H1 (cell line): ENCODE measurements around the gene CHCHD6. TPM values are rescaled to one million over a fixed set of nuclear protein-coding genes. Genes with fewer than 3 reads are reported as not detected.

Experiments used
- CTCF ChIA-PET: fragments of 300-600 bp; sonication (Branson Sonifier 250); formaldehyde crosslinking; loops from one replicate; lab custom pipeline; 2021; ENCODE audit not compliant: partially characterized antibody; lab: Charles Lee
- POLR2A ChIA-PET: fragments of 300-600 bp; sonication (Branson Sonifier 250); formaldehyde crosslinking; loops from one replicate; lab custom pipeline; 2021; ENCODE audit warnings: inconsistent platforms; ENCODE audit not compliant: partially characterized antibody; lab: Charles Lee
- DNase-seq, 2 experiments: peaks; one replicate each; pipeline versions ENCODE4 v3.0.0 to v3.0.0-alpha.2; 2010 to 2022; ENCODE audit warnings: low spot score in 2 of 2, low read depth in 1 of 2, mixed read lengths in 1 of 2
- FAIRE-seq: peaks from 2 replicates; lab custom pipeline; 2011; peaks lifted over from hg19 to GRCh38; lab: Jason Lieb, UNC
- H2AFZ ChIP-seq: 2 replicates; pipeline ENCODE4 v1.8.1; 2012; ENCODE audit warnings: low read length, inconsistent platforms
- H2AK5ac ChIP-seq: 2 replicates; pipeline ENCODE4 v1.6.1; 2013; ENCODE audit warnings: low read depth, low read length
- H2BK120ac ChIP-seq: replicated peaks from 2 replicates; pipeline ENCODE3; 2013; ENCODE audit warnings: low read depth, low read length, inconsistent platforms
- H2BK12ac ChIP-seq: 2 replicates; pipeline ENCODE4 v1.6.1; 2013; ENCODE audit warnings: low read depth, low read length
- H2BK15ac ChIP-seq: 2 replicates; pipeline ENCODE4 v1.6.1; 2013; ENCODE audit warnings: low read length
- H2BK20ac ChIP-seq: 2 replicates; pipeline ENCODE4 v1.6.1; 2013; ENCODE audit warnings: low read length
- H2BK5ac ChIP-seq: 2 replicates; pipeline ENCODE4 v1.6.1; 2013; ENCODE audit warnings: low read depth, low read length
- H3K14ac ChIP-seq: 2 replicates; pipeline ENCODE4 v1.6.1; 2013; ENCODE audit warnings: inconsistent platforms; ENCODE audit not compliant: insufficient read length
- H3K18ac ChIP-seq: 2 replicates; pipeline ENCODE4 v1.6.1; 2013; ENCODE audit warnings: low read length; ENCODE audit errors: extremely low read depth
- H3K23ac ChIP-seq: 2 replicates; pipeline ENCODE4 v1.6.1; 2013; ENCODE audit warnings: inconsistent platforms; ENCODE audit not compliant: insufficient read length
- H3K23me2 ChIP-seq: 2 replicates; pipeline ENCODE4 v1.6.1; 2013; ENCODE audit warnings: low read depth, low read length
- H3K27ac ChIP-seq: 2 replicates; pipeline ENCODE4 v1.6.1; 2011; ENCODE audit warnings: low read depth, low read length, inconsistent platforms
- H3K27me3 ChIP-seq, 4 experiments: replicated peaks in 1 of 4; 1 replicate in 1 of 4; 2 replicates in 3 of 4; pipeline versions ENCODE4 v1.6.1 to v1.8.1; 2011 to 2013; ENCODE audit warnings: low read length in 3 of 4, mild to moderate bottlenecking in 3 of 4, inconsistent platforms in 2 of 4, mixed read lengths in 2 of 4, moderate library complexity in 1 of 4; ENCODE audit not compliant: control insufficient read depth in 3 of 4, insufficient read depth in 3 of 4; ENCODE audit errors: extremely low read depth in 1 of 4
- H3K36me3 ChIP-seq, 4 experiments: 2 replicates each; pipeline versions ENCODE4 v1.6.1 to v1.8.1; 2011 to 2013; ENCODE audit warnings: mild to moderate bottlenecking in 4 of 4, low read length in 3 of 4, moderate library complexity in 2 of 4, control low read depth in 1 of 4, inconsistent platforms in 1 of 4; ENCODE audit not compliant: insufficient read depth in 4 of 4, control insufficient read depth in 2 of 4
- H3K4ac ChIP-seq: replicated peaks from 2 replicates; pipeline ENCODE3; 2013; ENCODE audit warnings: low read length, low read depth, mixed read lengths, inconsistent platforms; ENCODE audit not compliant: insufficient read length
- H3K4me1 ChIP-seq, 4 experiments: replicated peaks in 1 of 4; 1 replicate in 1 of 4; 2 replicates in 3 of 4; pipeline versions ENCODE4 v1.6.1 to v1.8.1; 2011 to 2013; ENCODE audit warnings: low read length in 3 of 4, inconsistent platforms in 2 of 4, mixed read lengths in 1 of 4; ENCODE audit not compliant: insufficient read depth in 4 of 4, control insufficient read depth in 3 of 4
- H3K4me2 ChIP-seq, 2 experiments: 2 replicates each; pipeline versions ENCODE4 v1.6.1 to v1.8.1; 2011 to 2013; ENCODE audit warnings: low read depth in 2 of 2, low read length in 2 of 2, control low read depth in 1 of 2, inconsistent platforms in 1 of 2, mild to moderate bottlenecking in 1 of 2; ENCODE audit not compliant: insufficient read depth in 1 of 2
- H3K4me3 ChIP-seq, 4 experiments: fragments of 200-600, 300-600 bp in 1 of 4; sonication (generic), shearing (Covaris generic), sonication (Bioruptor Twin) in 1 of 4; 2 replicates each; pipeline versions ENCODE4 v1.5.1 to v1.8.1; 2011 to 2016; ENCODE audit warnings: low read length in 4 of 4, low read depth in 3 of 4, control low read depth in 2 of 4, inconsistent platforms in 2 of 4, mild to moderate bottlenecking in 2 of 4, mixed read lengths in 1 of 4, moderate library complexity in 1 of 4; ENCODE audit not compliant: insufficient read depth in 2 of 4; ENCODE audit errors: extremely low read depth in 1 of 4
- H3K56ac ChIP-seq: replicated peaks from 2 replicates; pipeline ENCODE3; 2013; ENCODE audit warnings: low read depth, mild to moderate bottlenecking, mixed read lengths, low read length, inconsistent platforms; ENCODE audit not compliant: insufficient read length
- H3K79me1 ChIP-seq: 2 replicates; pipeline ENCODE4 v1.6.1; 2013; ENCODE audit warnings: low read depth, low read length, control low read depth
- H3K79me2 ChIP-seq, 2 experiments: 2 replicates each; pipeline versions ENCODE4 v1.6.1 to v1.8.1; 2012 to 2013; ENCODE audit warnings: low read length in 2 of 2, mild to moderate bottlenecking in 2 of 2, inconsistent platforms in 1 of 2; ENCODE audit not compliant: insufficient read depth in 2 of 2, control insufficient read depth in 1 of 2
- H3K9ac ChIP-seq, 4 experiments: replicated peaks in 1 of 4; 1 replicate in 1 of 4; 2 replicates in 3 of 4; pipeline versions ENCODE4 v1.6.1 to v1.8.1; 2011 to 2013; ENCODE audit warnings: low read depth in 3 of 4, low read length in 3 of 4, control low read depth in 2 of 4, mild to moderate bottlenecking in 2 of 4, moderate library complexity in 2 of 4, inconsistent platforms in 1 of 4; ENCODE audit errors: extremely low read depth in 1 of 4
- H3K9me3 ChIP-seq, 2 experiments: 2 replicates each; pipeline versions ENCODE4 v1.6.1 to v1.8.1; 2012 to 2013; ENCODE audit warnings: mild to moderate bottlenecking in 2 of 2, moderate library complexity in 2 of 2, control low read depth in 1 of 2, inconsistent platforms in 1 of 2, low read depth in 1 of 2, low read length in 1 of 2, mixed read lengths in 1 of 2; ENCODE audit not compliant: insufficient read depth in 2 of 2
- H4K20me1 ChIP-seq, 2 experiments: replicated peaks in 1 of 2; 2 replicates each; pipeline versions ENCODE3 to v1.8.1; 2011 to 2013; ENCODE audit warnings: inconsistent platforms in 2 of 2, low read length in 2 of 2, mild to moderate bottlenecking in 1 of 2; ENCODE audit not compliant: insufficient read depth in 2 of 2, control insufficient read depth in 1 of 2
- H4K5ac ChIP-seq: 2 replicates; pipeline ENCODE4 v1.6.1; 2013; ENCODE audit warnings: low read length, low read depth, mixed read lengths, inconsistent platforms; ENCODE audit not compliant: insufficient read length
- H4K8ac ChIP-seq: 2 replicates; pipeline ENCODE4 v1.8.0; 2013; ENCODE audit warnings: mild to moderate bottlenecking, moderate library complexity, low read length, inconsistent platforms; ENCODE audit not compliant: insufficient read depth; ENCODE audit errors: extremely low read depth
- H4K91ac ChIP-seq: replicated peaks from 2 replicates; pipeline ENCODE3; 2013; ENCODE audit warnings: low read length, mixed read lengths, inconsistent platforms; ENCODE audit not compliant: insufficient read length
- CEBPB ChIP-seq: IDR thresholded peaks from 2 replicates; pipeline ENCODE4 v1.6.1; 2012; ENCODE audit warnings: low read depth, low read length
- GTF2F1 ChIP-seq: IDR thresholded peaks from 2 replicates; pipeline ENCODE4 v1.6.1; 2012; ENCODE audit warnings: low read depth, low read length, improper control_type of control experiment, borderline replicate concordance
- WGBS, 2 experiments: shearing (Covaris generic) in 1 of 2; methylation state at CpG; one replicate each; pipeline versions ENCODE4 v1.1.6 to v1.1.7; 2013 to 2015; ENCODE audit warnings: low lambda C conversion rate in 2 of 2, mixed read lengths in 2 of 2, inconsistent platforms in 1 of 2, low coverage in 1 of 2, missing lambda C conversion rate in 1 of 2; ENCODE audit not compliant: insufficient replicate concordance in 2 of 2, insufficient coverage in 1 of 2, insufficient read length in 1 of 2; ENCODE audit errors: extremely low coverage in 1 of 2, missing lambda C conversion rate in 1 of 2; 5-methylcytosine and 5-hydroxymethylcytosine counted together
- polyA plus RNA-seq, 7 experiments: library from polyadenylated mRNA; depleted of rRNA in 3 of 7; stranded (reverse) in 5 of 7; unstranded in 2 of 7; fragments of >200 nt in 5 of 7; fragments of 200-250 nt in 2 of 7; gene quantifications; 1 replicate in 5 of 7; 2 replicates in 1 of 7; 4 replicates in 1 of 7; pipeline versions ENCODE4 v1.2.1 to v1.2.3, GENCODE V29; 2011 to 2013; ENCODE audit warnings: missing spikeins in 2 of 7, mixed read lengths in 2 of 7
- total RNA-seq: library from RNA; stranded (reverse); fragmentation: NEBNext Ultra II Directional; extraction: Animal tissue kit (Norgen Biotek cat#: 25700); gene quantifications from 2 replicates; pipeline ENCODE4 v1.2.1, GENCODE V29; 2021
- TF ChIP-seq, protein P1 (sequence below): IDR thresholded peaks from 2 replicates; pipeline ENCODE4 v1.6.1; 2011; ENCODE audit warnings: low read length, improper control_type of control experiment

Gene CHCHD6
- total and polyA plus RNA-seq, 2 of the 8 experiments (the other 6 are each of a cell fraction or from before 2014, with no cell fraction given) = 32.4 to 37.6 TPM

- no peak for DNase-seq
Measured at GRCh38 chr3:126883241-126883640, 179.2 kb downstream of the CHCHD6 start.

More at GRCh38 chr3:126883241-126883640, 179.2 kb downstream of the CHCHD6 start:
- no peaks in the 10 kb centered on the region for H3K79me2 ChIP-seq
- H3K4ac ChIP-seq = no peak overlapping the region
- no peak overlapping the region for H4K91ac ChIP-seq
- H4K5ac ChIP-seq = no peak overlapping the region
- no peak overlapping the region for H3K4me2 ChIP-seq
- H3K79me1 ChIP-seq = no peaks in the 10 kb centered on the region; the same call in 1 of the 2 replicates
- H3K9ac ChIP-seq = no peak overlapping the region
- no peak overlapping the region for H3K56ac ChIP-seq
- no peaks in the 10 kb centered on the region for H3K27me3 ChIP-seq
- no peak overlapping the region for H3K4me3 ChIP-seq
- no peaks in the 10 kb centered on the region; a peak in 1 of 7 replicates for H3K4me1 ChIP-seq
- H4K8ac ChIP-seq = no peak overlapping the region
- H3K14ac ChIP-seq = no peak overlapping the region
- H2BK12ac ChIP-seq = no peak overlapping the region
- 92% methylated on average over 7 of the region's 7 CpGs; no CpG with 5 or more reads in 1 of the 2 experiments for WGBS, 2 experiments
- no peak overlapping the region for H3K23ac ChIP-seq
- H3K27ac ChIP-seq = no peak overlapping the region
- H4K20me1 ChIP-seq = no peaks in the 10 kb centered on the region
- no peak overlapping the region for H2BK120ac ChIP-seq
- H3K9me3 ChIP-seq = no peaks in the 10 kb centered on the region
- no peak overlapping the region for H2AK5ac ChIP-seq
- no peak overlapping the region for H2BK20ac ChIP-seq
- H3K36me3 ChIP-seq = no peaks in the 10 kb centered on the region; a peak in 1 of 8 replicates
- no peak overlapping the region for H2BK5ac ChIP-seq
- no peak for FAIRE-seq
- no peak overlapping the region for H2AFZ ChIP-seq
- no peak for TF ChIP-seq GTF2F1
- TF ChIP-seq, protein P1, sequence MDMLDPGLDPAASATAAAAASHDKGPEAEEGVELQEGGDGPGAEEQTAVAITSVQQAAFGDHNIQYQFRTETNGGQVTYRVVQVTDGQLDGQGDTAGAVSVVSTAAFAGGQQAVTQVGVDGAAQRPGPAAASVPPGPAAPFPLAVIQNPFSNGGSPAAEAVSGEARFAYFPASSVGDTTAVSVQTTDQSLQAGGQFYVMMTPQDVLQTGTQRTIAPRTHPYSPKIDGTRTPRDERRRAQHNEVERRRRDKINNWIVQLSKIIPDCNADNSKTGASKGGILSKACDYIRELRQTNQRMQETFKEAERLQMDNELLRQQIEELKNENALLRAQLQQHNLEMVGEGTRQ = no peak
- 0 out of 2 replicates have a peak, but pooled peaks have one; percentile 47 for TF ChIP-seq CEBPB
- TF ChIP-seq, all 59 proteins: peak for 1
- POLR2A ChIA-PET = no interaction called here
- H2BK15ac ChIP-seq = no peak overlapping the region
- CTCF ChIA-PET = interaction anchor here (1.0 to 2.0 kb wide), 3 partner anchors 9 to 135 kb away, joined by 3 to 8 read pairs (median 4); no protein-coding TSS in a partner anchor
- no peak overlapping the region for H3K18ac ChIP-seq
- H3K23me2 ChIP-seq = no peaks in the 10 kb centered on the region
